ENCODE results near the gene PTGS1. TPM values are rescaled to one million over a fixed set of nuclear protein-coding genes. Genes with fewer than 3 reads are reported as not detected.

Gene PTGS1
- total RNA-seq, 1 donor from 2014 or later: 0.39 TPM

- Mint-ChIP-seq H3K4me1 (ENCODE audit: low read depth, unreplicated experiment) (peaks cover 4% of the 10 kb centered on the region), H3K9me3 (ENCODE audit: unreplicated experiment) (no peaks in the 10 kb centered on the region), H3K27me3 (ENCODE audit: unreplicated experiment) (peaks cover 4% of the 10 kb centered on the region), H3K27ac (ENCODE audit: unreplicated experiment) (no peak overlapping the region), H3K4me3 (ENCODE audit: unreplicated experiment) (no peak overlapping the region), H3K36me3 (ENCODE audit: unreplicated experiment) (no peaks in the 10 kb centered on the region)
- TF ChIP-seq CTCF (IDR thresholded peaks at IDR 0.05; ENCODE audit: partially characterized antibody, unreplicated experiment): no peak
- no peak for DNase-seq
These were observed 22.6 kb downstream of the PTGS1 start for GRCh38 chr9:122393284-122393983.

- Mint-ChIP-seq H3K4me1 (ENCODE audit: low read depth, unreplicated experiment) (peaks cover 4% of the 10 kb centered on the region), H3K27me3 (ENCODE audit: unreplicated experiment) (peaks cover 4% of the 10 kb centered on the region), H3K4me3 (ENCODE audit: unreplicated experiment) (no peak overlapping the region), H3K9me3 (ENCODE audit: unreplicated experiment) (peaks cover 4% of the 10 kb centered on the region), H3K27ac (ENCODE audit: unreplicated experiment) (peak overlapping the region; percentile 29), H3K36me3 (ENCODE audit: unreplicated experiment) (no peaks in the 10 kb centered on the region)
- no peak for DNase-seq
- TF ChIP-seq CTCF (IDR thresholded peaks at IDR 0.05; ENCODE audit: partially characterized antibody, unreplicated experiment): no peak
These were observed 23.7 kb downstream of the PTGS1 start for GRCh38 chr9:122394265-122395125.

- H3K27ac Mint-ChIP-seq (ENCODE audit: unreplicated experiment): no peak overlapping the region
- H3K9me3 Mint-ChIP-seq (ENCODE audit: unreplicated experiment): peaks cover 5% of the 10 kb centered on the region
- DNase-seq: no peak
- H3K4me3 Mint-ChIP-seq (ENCODE audit: unreplicated experiment): no peak overlapping the region
- H3K27me3 Mint-ChIP-seq (ENCODE audit: unreplicated experiment): peaks cover 4% of the 10 kb centered on the region
- peaks cover 4% of the 10 kb centered on the region for H3K4me1 Mint-ChIP-seq (ENCODE audit: low read depth, unreplicated experiment)
- H3K36me3 Mint-ChIP-seq (ENCODE audit: unreplicated experiment): no peaks in the 10 kb centered on the region
- TF ChIP-seq CTCF (IDR thresholded peaks at IDR 0.05; ENCODE audit: partially characterized antibody, unreplicated experiment): no peak
These were observed 25.9 kb downstream of the PTGS1 start for GRCh38 chr9:122396614-122397148.

- peaks cover 4% of the 10 kb centered on the region for H3K4me1 Mint-ChIP-seq (ENCODE audit: low read depth, unreplicated experiment)
- H3K36me3 Mint-ChIP-seq (ENCODE audit: unreplicated experiment): peaks cover 3% of the 10 kb centered on the region
- H3K27me3 Mint-ChIP-seq (ENCODE audit: unreplicated experiment): peaks cover 4% of the 10 kb centered on the region
- no peak overlapping the region for H3K4me3 Mint-ChIP-seq (ENCODE audit: unreplicated experiment)
- TF ChIP-seq CTCF (IDR thresholded peaks at IDR 0.05; ENCODE audit: partially characterized antibody, unreplicated experiment): no peak
- peaks cover 8% of the 10 kb centered on the region for H3K9me3 Mint-ChIP-seq (ENCODE audit: unreplicated experiment)
- no peak overlapping the region for H3K27ac Mint-ChIP-seq (ENCODE audit: unreplicated experiment)
- DNase-seq: no peak
These were observed 26.9 kb downstream of the PTGS1 start for GRCh38 chr9:122397749-122398148.

All from glutamatergic neuron (in vitro differentiated cells).